Hepatocyte (in vitro differentiated cells): ENCODE results near the gene EML6. TPM values are rescaled to one million over a fixed set of nuclear protein-coding genes. Genes with fewer than 3 reads are reported as not detected.

Experiments
- DNase-seq: peaks from one replicate; pipeline ENCODE4 v3.0.0-alpha.2; 2016; ENCODE audit warnings: low spot score
- H2AFZ ChIP-seq: fragments of 200-600 bp; sonication (generic); 2 replicates; pipeline ENCODE4 v1.6.0; 2016; ENCODE audit warnings: antibody characterized with exemption, mild to moderate bottlenecking
- H3K27ac ChIP-seq: fragments of 200-600 bp; sonication (generic); 2 replicates; pipeline ENCODE4 v1.5.1; 2016; ENCODE audit warnings: mild to moderate bottlenecking
- H3K27me3 ChIP-seq: fragments of 200-600 bp; sonication (generic); 2 replicates; pipeline ENCODE4 v1.6.1; 2016
- H3K36me3 ChIP-seq: fragments of 200-600 bp; sonication (generic); replicated peaks from 2 replicates; pipeline ENCODE4 v1.5.1; 2016; ENCODE audit warnings: low read depth; ENCODE audit not compliant: insufficient read depth
- H3K4me1 ChIP-seq: fragments of 200-600 bp; sonication (generic); 2 replicates; pipeline ENCODE4 v1.5.1; 2016; ENCODE audit warnings: mild to moderate bottlenecking, moderate library complexity; ENCODE audit not compliant: insufficient read depth
- H3K4me2 ChIP-seq: fragments of 200-600 bp; sonication (generic); 2 replicates; pipeline ENCODE4 v1.6.0; 2016
- H3K4me3 ChIP-seq: fragments of 200-600 bp; sonication (generic); 2 replicates; pipeline ENCODE4 v1.5.1; 2016; ENCODE audit warnings: mild to moderate bottlenecking
- H3K79me2 ChIP-seq: fragments of 200-600 bp; sonication (generic); 2 replicates; pipeline ENCODE4 v1.6.0; 2017; ENCODE audit warnings: mild to moderate bottlenecking
- H3K9me2 ChIP-seq: fragments of 200-600 bp; sonication (generic); replicated peaks from 2 replicates; pipeline ENCODE4 v1.6.0; 2017; ENCODE audit warnings: mild to moderate bottlenecking; ENCODE audit not compliant: insufficient read depth
- H3K9me3 ChIP-seq: fragments of 200-600 bp; sonication (generic); 2 replicates; pipeline ENCODE4 v1.5.1; 2016; ENCODE audit warnings: low read depth, mild to moderate bottlenecking
- H4K20me1 ChIP-seq: fragments of 200-600 bp; sonication (generic); 2 replicates; pipeline ENCODE4 v1.6.0; 2016; ENCODE audit warnings: mild to moderate bottlenecking; ENCODE audit not compliant: insufficient read depth, poor library complexity, severe bottlenecking
- CTCF ChIP-seq: fragments of 200-600 bp; sonication (generic); IDR thresholded peaks from 2 replicates; pipeline ENCODE4 v1.5.1; 2016; ENCODE audit warnings: antibody characterized with exemption, mild to moderate bottlenecking; ENCODE audit not compliant: poor library complexity
- EZH2 ChIP-seq: fragments of 200-600 bp; sonication (generic); IDR thresholded peaks from 2 replicates; pipeline ENCODE4 v1.6.1; 2016; ENCODE audit warnings: antibody characterized with exemption, mild to moderate bottlenecking, borderline replicate concordance
- EZH2phosphoT487 ChIP-seq: fragments of 200-600 bp; sonication (generic); IDR thresholded peaks from one replicate; pipeline ENCODE4 v1.6.1; 2018; ENCODE audit warnings: antibody characterized with exemption, mild to moderate bottlenecking, low read depth, moderate library complexity; ENCODE audit not compliant: unreplicated experiment, severe bottlenecking
- WGBS: methylation state at CpG from one replicate; pipeline ENCODE4 v1.1.6; 2016; ENCODE audit warnings: low lambda C conversion rate; ENCODE audit errors: missing lambda C conversion rate; 5-methylcytosine and 5-hydroxymethylcytosine counted together
- polyA plus RNA-seq: library from polyadenylated mRNA; unstranded; fragments of >200 nt; fragmentation: Nextera tagmentation; extraction: Ambion mirVana; gene quantifications from 2 replicates; pipeline ENCODE4 v1.2.1, GENCODE V29; 2016
- total RNA-seq: library from RNA; depleted of rRNA; stranded (reverse); fragments of >200 nt; gene quantifications from 2 replicates; pipeline ENCODE4 v1.2.3, GENCODE V29; 2014

Gene EML6
- total and polyA plus RNA-seq, 2 experiments from 2014 or later: 1.9 to 4.0 TPM

- Histone ChIP-seq H3K36me3 (no peaks in the 10 kb centered on the region), H3K27ac (peak overlapping the region; percentile 81), H2AFZ (no peak overlapping the region), H3K4me2 (peak overlapping the region; percentile 74), H4K20me1 (peaks cover 91% of the 10 kb centered on the region), H3K9me2 (no peaks in the 10 kb centered on the region), H3K79me2 (peaks cover 98% of the 10 kb centered on the region), H3K4me1 (peaks cover 47% of the 10 kb centered on the region), H3K4me3 (no peak overlapping the region), H3K27me3 (no peaks in the 10 kb centered on the region), H3K9me3 (no peaks in the 10 kb centered on the region)
- no peak for DNase-seq
- WGBS: 34% methylated on average over 6 of the region's 6 CpGs
- TF ChIP-seq EZH2 (no peak), CTCF (no peak), EZH2phosphoT487 (no peak)
Observed at GRCh38 chr2:55011831-55012671, 288.6 kb downstream of the EML6 start.

GRCh38 chr2:55012672-55013484, 289.4 kb downstream of the EML6 start:
- 46% methylated on average over 2 of the region's 2 CpGs for WGBS
- H3K27me3 ChIP-seq: no peaks in the 10 kb centered on the region
- no peak for TF ChIP-seq EZH2phosphoT487
- TF ChIP-seq EZH2: no peak
- no peaks in the 10 kb centered on the region for H3K9me3 ChIP-seq
- DNase-seq: no peak
- no peaks in the 10 kb centered on the region for H3K36me3 ChIP-seq
- H2AFZ ChIP-seq: no peak overlapping the region
- H3K4me2 ChIP-seq: peak overlapping the region; percentile 74
- H3K9me2 ChIP-seq: no peaks in the 10 kb centered on the region
- H3K27ac ChIP-seq: peak overlapping the region; percentile 81
- peaks cover 98% of the 10 kb centered on the region for H3K79me2 ChIP-seq
- H3K4me3 ChIP-seq: no peak overlapping the region
- H4K20me1 ChIP-seq: peaks cover 90% of the 10 kb centered on the region
- H3K4me1 ChIP-seq: peaks cover 42% of the 10 kb centered on the region

GRCh38 chr2:55013936-55014335, 290.5 kb downstream of the EML6 start:
- no peaks in the 10 kb centered on the region for H3K36me3 ChIP-seq
- peak overlapping the region; percentile 81 for H3K27ac ChIP-seq
- H3K9me3 ChIP-seq: no peaks in the 10 kb centered on the region
- H3K79me2 ChIP-seq: peaks cover 98% of the 10 kb centered on the region
- H4K20me1 ChIP-seq: peaks cover 90% of the 10 kb centered on the region
- 80% methylated on average over 1 of the region's 1 CpG for WGBS
- no peaks in the 10 kb centered on the region for H3K27me3 ChIP-seq
- no peak overlapping the region for H3K4me3 ChIP-seq
- no peaks in the 10 kb centered on the region for H3K9me2 ChIP-seq
- TF ChIP-seq CTCF (peak; percentile 42), EZH2phosphoT487 (no peak)
- no peak for DNase-seq
- peaks cover 42% of the 10 kb centered on the region for H3K4me1 ChIP-seq
- H2AFZ ChIP-seq: no peak overlapping the region
- H3K4me2 ChIP-seq: peak overlapping the region; percentile 74
